ENCODE measurements around the gene CD69.
"Not testable (repeated sequence)": the region's sequence is repeated elsewhere in the genome, so short reads cannot be mapped to it uniquely, and the experiment has no call there.

Gene CD69

DNA sequence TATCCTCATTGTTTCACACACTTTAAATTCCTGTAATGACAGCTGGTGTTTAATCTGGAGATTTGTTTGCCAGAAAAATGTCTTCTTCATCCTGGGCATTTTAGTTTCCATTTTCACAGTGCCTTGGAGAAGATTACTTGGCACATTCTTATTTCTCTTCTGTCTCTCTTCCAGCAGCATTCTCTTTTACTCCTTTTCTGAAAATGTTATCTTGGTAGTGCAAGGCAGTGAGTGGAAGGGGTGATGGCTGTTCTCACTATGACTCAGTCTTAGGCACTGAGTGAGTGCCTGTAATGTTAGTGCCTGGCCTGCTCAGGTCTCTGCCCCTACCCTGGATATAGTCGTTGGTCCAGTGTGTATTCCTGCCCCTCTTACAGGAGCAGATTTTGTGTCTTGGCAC lies 40.9 kb downstream of the CD69 start:
- no peak for DNase-seq (ENCODE audit: low read depth)

DNA sequence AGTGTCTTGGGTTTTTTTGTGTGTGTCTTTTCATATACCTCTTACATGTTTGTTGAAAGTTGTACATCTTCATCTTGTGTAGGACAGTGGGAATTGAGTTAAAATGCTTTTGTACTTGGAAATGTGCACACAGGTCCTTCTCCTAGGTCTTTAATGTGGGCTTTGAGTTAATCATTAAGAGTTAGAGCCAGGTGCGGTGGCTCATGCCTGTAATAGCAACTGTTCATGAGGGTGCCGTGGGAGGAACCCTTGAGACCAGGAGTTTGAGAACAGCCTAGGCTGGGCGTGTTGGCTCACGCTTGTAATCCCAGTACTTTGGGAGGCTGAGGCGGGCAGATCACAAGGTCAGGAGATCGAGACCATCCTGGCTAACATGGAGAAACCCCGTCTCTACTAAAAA lies 41.7 kb downstream of the CD69 start:
- DNase-seq (ENCODE audit: low read depth), result no peak

DNA sequence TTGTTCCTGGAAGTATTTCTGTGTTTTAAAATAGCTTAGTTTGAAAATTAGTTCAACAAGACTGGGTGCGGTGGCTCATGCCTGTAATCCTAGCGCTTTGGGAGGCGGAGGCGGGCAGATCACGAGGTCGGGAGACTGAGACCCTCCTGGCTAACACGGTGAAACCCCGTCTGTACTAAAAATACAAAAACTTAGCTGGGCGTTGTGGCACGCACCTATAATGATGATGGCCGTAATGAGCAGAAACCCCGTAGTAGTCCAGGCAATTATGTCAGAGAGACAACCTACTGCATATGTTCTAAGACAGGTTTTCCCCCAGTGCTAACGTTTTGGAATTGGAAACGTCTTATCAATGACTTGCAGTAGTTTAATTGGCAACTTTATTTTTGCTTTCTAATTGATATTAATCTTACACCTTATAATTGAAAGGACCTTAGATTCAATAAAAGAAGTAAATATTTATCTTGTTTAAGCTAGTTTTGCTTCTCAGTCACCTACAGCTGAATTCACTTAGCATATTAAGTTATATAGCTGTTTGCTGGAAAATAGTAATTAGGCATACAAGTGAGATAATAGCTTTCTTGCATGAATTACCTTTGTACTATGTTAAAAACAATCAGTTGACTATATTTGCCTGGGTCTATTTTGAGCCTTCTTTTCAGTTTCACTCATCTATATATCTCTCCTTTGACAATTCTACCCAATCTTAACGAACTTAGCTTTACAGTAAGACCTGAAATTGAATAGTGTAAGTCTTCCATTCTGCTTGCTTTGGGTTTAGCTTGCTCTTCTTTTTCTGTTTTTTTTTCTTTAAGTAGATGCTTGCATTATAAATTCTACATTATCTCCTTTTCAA lies 43.4 kb downstream of the CD69 start:
- DNase-seq (ENCODE audit: low read depth), result no peak

DNA sequence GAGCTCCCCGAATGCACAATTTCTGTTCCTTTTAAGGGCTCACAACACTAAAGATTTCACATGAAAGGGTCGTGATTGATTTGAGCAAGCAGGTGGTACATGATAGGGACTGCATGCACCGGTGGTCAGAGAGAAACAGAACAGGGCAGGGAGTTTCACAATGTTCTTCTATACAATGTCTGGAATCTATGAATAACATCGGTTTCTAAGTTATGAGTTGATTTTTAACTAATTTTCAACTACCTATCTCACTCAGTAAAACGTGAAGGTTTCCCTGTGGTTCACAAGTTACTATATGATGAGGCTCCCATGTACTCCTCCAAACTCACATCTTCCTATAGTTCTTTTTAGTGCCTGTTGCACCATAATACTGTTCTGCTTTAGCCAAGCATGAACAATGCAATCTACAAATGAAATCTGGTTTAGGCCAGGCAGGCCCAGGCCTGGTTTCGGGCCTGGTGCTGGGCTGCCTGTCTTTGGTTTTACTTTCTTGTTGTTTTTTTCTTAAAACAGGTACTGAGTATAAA lies 47.6 kb downstream of the CD69 start:
- not testable (repeated sequence) for DNase-seq (ENCODE audit: low read depth)

DNA sequence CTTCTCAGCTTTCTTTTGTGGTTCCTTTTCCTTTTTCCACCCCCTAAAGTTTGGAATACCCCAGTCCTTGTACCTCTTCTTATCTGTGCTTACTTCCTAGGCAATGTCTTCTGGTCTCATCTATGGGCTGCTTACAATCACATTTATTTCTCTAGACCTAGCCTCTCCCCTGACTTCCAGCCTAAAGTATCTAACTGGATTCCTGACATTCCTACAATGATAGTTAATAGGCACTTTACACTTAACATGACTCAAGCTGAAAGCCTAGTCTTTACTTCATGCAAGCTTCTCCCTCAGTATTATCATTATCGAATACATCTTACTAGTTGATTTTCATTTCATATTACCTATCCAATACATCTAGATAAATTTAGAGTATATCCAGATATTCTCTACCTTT lies 49.0 kb downstream of the CD69 start:
- DNase-seq (ENCODE audit: low read depth), result no peak

DNA sequence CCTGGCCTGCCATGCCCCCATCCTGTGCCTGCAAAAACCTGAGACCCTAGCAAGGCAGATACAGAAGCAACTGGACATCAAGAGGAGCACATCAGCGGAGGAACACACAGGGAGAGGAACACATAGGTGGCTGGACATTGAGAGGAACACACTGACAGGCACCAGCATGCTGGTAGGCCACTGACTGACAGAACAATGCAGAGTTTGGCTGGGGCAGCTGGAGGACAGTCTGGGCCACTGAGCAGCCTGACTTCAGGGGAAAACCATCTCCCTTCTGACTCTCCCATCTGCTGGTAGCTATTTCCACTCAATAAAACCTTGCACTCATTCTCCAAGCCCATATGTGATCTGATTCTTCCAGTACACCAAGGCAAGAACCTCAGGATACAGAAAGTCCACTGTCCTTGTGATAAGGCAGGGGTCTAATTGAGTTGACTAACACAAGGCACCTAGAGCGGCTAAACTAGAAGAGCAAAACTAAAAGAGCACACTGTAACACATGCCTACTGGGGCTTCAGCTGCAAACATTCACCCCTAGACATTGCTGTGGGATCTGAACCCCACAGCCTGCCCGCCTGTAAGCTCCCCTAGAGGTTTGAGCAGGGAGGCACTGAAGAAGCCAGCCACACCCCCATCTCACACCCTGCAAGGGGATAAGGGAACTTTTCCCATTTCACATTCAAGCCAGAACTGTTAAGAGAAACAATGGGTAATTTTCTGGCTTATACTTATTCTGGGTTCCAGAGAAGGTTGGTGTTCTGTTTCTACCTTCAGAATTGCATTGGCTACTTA lies 49.9 kb downstream of the CD69 start:
- no peak for DNase-seq (ENCODE audit: low read depth)

DNA sequence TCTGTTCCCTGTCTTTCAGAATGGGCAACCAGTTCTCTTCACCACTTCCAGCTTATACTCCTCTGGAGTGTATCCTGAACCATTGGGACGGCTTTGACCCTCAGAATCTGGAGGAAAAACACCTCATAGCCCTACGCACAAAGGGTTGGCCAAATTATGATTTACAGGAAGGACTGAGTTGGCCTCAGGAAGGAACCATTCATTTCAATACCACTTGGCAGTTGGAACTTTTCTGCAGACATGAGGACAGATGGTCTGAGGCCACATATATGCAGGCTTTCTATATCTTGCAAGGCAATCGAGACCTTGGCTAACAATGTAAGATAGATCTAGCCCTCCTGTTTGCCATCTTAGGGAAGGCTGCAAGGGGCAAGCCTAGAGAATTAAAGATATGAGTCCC lies 51.8 kb downstream of the CD69 start:
- no peak for DNase-seq (ENCODE audit: low read depth)

DNA sequence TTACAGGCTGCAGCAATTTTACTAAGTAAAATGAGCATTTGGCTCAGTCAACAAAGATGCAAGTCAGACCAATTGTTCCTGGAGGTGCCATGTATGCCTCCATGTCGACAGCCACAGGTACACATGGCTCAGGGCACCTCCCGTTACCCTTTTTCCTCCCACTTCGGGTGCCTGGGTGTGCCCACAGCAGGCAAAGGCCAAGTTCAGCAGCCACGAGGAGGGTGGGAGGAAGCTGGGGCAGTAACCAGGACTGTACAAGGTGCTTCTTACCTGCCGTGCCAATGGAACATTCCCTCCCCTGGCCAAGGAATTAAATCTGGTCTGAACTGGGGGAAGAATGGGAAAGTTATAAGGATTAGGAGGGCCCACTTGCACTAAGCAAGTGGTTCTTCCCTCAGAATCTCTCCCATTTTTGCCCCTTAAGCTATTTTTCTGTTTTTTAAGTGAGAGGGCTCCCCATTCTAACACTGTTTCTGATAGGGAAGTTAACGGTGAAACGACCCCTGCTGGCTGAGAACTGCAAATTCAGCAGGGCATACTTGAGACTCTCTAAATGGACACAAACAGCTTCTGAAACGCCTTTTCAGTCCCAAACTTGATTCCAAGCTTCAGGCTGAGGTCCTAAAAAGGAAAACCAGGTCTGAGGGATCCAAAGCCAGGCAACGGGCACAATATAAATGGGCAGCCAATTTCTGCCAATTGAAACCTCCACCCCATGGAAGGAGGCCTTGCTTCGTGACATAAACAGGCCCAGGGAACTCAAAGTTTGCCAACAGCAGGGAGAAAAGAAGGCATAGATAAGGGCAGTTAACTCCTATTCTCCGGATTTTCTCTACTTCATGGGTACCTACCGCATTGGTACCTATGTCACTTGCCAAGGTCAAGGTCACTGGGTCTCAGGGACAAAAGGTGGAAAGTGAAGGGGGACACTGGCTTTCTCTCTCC lies 52.6 kb downstream of the CD69 start:
- DNase-seq (ENCODE audit: low read depth), result no peak

DNA sequence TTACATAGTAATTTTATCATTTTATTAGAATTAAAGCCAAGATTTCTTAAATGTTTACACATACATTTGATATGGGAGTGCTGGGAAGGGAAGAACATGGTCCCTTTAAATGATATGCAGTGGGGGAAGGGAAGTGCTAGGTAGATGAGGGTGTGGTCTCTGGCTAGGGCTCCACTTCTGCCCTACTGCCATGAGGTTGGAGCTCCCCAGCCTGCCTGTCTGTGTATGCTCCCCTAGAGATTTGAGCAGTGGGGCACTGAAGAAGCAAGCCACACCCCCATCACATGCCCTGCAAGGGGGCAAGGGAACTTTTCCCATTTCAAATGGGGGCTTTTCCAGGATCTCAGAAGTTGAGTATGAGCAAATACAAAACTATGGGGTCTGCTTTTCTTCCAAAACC lies 53.3 kb downstream of the CD69 start:
- no peak for DNase-seq (ENCODE audit: low read depth)

DNA sequence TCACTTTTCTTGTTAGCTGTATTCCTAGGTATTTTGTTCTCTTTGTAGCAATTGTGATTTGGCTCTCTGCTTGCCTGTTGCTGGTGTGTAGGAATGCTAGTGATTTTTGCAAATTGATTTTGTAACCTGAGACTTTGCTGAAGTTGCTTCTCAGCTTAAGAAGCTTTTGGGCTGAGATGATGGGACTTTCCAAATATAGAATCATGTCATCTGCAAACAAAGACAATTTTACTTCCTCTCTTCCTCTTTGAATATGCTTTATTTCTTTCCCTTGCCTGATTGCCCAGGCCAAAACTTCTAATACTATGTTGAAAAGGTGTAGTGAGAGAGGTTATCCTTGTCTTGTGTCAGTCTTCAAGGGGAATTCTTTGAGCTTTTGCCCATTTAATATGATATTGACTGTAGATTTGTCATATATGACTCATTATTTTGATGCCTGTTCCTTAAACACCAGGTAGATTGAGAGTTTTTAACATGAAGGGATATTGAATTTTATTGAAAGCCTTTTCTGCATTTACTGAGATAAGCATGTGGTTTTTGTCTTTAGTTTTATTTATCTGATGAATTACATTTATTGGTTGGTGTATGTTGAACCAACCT lies 54.5 kb downstream of the CD69 start:
- no peak for DNase-seq (ENCODE audit: low read depth)

DNA sequence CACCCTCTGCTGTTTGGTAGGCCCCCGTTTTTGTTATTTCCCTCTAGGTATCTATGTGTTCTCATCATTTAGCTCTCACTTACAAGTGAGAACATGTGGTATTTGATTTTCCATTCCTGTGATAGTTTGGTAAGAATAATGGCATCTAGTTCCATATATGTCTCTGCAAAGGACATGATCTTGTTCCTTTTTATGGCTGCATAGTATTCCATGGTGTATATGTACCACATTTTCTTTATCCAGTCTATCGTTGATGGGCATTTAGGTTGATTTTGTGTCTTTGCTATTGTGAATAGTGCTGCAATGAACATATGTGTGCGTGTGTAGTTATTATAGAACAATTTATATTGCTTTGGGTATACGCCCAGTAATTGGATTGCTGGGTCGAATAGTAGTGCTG lies 56.1 kb downstream of the CD69 start:
- not testable (repeated sequence) for DNase-seq (ENCODE audit: low read depth)

Data from non-pigmented ciliary epithelial cell (primary cell).